Activated T-helper 1 cell treated with Interleukin-2 at 50 U/mL for 16 hours (primary cell): Measurements from ENCODE around the gene LMBRD2.

Source experiments
- DNase-seq: peaks from one replicate; pipeline ENCODE4 v3.0.0-alpha.2; 2020; ENCODE audit warnings: low read depth

LMBRD2 gene

DNA sequence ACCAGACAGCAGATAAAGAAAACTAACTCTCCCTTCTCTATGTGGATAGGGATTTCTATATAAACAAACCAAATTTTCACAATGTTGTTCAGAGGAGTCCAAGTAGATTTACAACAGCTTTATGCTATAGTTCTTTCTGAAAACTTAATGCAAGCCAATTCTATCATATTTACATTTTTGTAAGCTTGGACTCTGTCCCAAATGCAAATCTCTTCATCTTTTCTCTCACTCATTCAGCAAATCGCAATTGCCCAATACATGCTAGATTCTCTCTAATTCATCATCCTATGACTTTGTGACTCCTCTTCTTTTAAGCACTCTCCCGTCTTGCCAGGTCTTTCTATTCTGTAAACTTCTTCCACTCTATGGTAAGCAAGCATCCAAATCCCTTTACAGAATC is 45.9 kb downstream of the LMBRD2 start:
- no peak for DNase-seq

DNA sequence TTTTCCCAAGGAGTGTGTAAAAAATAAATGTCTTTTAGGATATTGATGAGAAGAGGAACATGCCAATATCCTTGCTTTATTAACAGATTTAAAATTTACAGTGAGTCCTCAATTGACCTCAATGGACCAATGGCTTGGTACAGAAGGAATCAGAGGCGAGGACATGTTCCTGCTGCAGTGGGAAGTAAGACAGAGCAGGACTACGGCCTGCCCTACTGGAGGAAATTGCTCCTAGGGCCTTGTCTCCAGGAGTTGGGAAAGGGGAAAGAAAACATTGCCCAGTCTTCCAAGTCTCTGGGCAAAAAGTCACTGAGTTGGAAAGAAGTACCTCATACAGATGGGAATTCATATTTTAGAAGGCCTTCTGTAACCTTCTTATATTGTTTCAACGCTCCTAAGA is 51.9 kb downstream of the LMBRD2 start:
- no peak for DNase-seq

DNA sequence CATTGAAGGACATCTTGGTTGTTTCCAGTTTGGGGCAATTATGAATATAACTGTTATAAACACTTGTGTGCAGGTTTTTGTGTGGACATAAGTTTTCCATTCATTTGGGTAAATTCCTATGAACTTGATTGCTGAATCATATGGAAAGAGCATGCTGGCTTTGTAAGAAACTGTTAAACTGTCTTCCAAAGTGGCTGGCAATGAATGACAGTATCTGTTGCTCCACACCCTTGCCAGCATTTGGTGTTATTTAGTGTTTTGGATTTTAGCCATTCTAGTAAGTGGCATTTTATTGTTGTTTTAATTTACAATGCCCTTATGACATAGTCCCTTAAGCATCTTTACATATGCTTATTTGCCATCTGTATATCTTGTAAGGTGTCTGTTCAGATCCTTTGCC is 55.2 kb downstream of the LMBRD2 start:
- DNase-seq = no peak

GRCh38 chr5:36089989-36090388 is 61.7 kb downstream of the LMBRD2 start:
- DNase-seq = no peak

- DNase-seq = no peak
Measured at GRCh38 chr5:36079200-36079781, 72.4 kb downstream of the LMBRD2 start.

DNA sequence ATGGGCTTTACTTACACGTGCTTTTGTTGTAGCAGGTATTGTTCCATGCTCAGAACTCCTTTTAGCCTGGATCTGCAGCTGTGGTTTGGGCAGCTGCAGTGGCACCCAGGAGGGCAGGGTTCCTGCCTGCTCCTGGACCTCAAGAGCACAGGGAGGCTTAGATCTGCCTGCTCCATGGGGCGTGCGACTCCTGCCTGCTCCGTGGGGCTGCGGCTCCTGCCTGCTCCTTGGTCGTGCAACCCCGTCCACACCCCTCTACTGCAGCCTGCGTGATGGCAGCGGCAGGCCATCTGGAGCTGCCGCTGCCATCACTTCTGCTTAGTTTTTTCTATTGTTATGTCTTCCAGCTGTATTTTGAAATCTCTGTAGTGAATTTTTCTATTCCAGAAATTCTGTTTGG is 73.3 kb downstream of the LMBRD2 start:
- DNase-seq = no peak

DNA sequence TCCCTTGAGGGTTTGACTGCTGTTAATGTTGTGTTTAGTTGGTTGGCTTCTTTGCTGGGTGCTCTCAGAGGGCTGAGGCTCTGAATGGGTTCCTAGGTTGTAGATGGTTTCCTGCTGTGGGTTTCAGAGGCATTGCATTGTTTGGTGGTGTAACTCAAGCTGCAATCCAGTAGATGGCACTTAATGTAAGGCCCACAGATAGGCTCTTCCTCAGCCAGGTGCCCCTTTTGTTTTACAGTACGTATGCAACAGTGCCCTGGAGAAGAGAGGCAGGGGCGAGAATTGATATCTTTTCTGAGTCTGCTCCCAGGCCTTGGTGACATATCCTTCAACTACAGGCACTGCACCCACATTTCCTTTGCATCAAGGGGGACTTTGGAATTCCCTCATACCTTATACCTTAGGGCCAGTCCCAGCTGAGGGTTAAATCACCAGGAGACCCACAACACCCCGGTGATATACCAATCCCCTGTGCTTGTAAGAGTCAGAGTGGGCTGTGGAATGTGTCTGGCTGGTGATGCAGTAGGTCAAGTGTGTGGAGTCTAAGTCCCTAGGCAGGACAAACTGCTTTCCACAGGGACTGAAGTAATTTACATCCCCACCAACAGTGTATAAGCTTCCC is 78.0 kb downstream of the LMBRD2 start:
- no peak for DNase-seq

- DNase-seq = no peak
Measured at GRCh38 chr5:36070687-36071571, 80.8 kb downstream of the LMBRD2 start.

- no peak for DNase-seq
Measured at GRCh38 chr5:36068751-36069281, 82.9 kb downstream of the LMBRD2 start.

- DNase-seq = no peak
Measured at GRCh38 chr5:36066540-36067210, 85.0 kb downstream of the LMBRD2 start, which contains the start of gene UGT3A2. Gene UGT3A2 (minus strand): TSS chr5:36066882. CDS start chr5:36066789, 93 bp downstream.

DNA sequence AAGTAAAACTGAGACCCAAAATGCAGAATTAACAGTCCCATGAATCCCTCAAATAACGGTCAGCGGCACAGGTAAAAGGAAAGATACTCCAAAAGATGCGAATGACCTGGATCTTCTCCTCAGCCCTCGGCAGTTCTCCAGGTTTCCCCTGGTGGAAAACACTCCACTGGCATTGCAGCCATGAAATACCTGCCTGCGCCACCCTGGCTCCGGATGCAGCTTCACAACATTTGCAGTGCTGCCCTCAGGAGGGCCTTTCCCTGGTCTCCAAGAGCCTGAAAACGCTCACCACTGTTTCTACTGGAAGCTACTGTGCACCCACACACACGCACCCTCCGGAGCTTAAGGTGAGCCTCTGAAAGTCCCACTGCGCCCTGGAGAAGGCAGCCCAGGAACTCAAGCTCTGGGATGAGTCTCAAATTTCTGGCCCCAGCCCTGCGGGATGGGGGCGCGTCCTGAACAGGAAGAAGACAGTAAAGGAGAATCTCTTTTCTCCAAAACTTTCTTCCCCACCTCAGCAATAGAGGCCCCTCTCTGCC is 85.6 kb downstream of the LMBRD2 start:
- DNase-seq = no peak

GRCh38 chr5:36060420-36060887 is 91.2 kb downstream of the LMBRD2 start:
- DNase-seq = no peak

GRCh38 chr5:36059571-36060419 is 91.9 kb downstream of the LMBRD2 start:
- DNase-seq = no peak

GRCh38 chr5:36058776-36059175 is 92.9 kb downstream of the LMBRD2 start:
- DNase-seq = no peak

GRCh38 chr5:36057386-36057785 is 94.3 kb downstream of the LMBRD2 start:
- DNase-seq = no peak

GRCh38 chr5:36056422-36056821 is 95.3 kb downstream of the LMBRD2 start:
- DNase-seq = no peak

GRCh38 chr5:36055984-36056383 is 95.7 kb downstream of the LMBRD2 start:
- DNase-seq = no peak

GRCh38 chr5:36054647-36055046 is 97.0 kb downstream of the LMBRD2 start:
- DNase-seq = no peak

GRCh38 chr5:36052538-36052937 is 99.1 kb downstream of the LMBRD2 start:
- no peak for DNase-seq

- DNase-seq = no peak
Measured at GRCh38 chr5:36049949-36050348, 101.7 kb downstream of the LMBRD2 start.
